Urinary bladder (tissue), 4 donors: ENCODE data around the gene BOD1L2. TPM values are rescaled to one million over a fixed set of nuclear protein-coding genes. Genes with fewer than 3 reads are reported as not detected.

ENCODE experiments used
- DNase-seq: peaks from one replicate; pipeline ENCODE4 v3.0.0-alpha.2; 2015; ENCODE audit errors: extremely low spot score
- H3K27ac ChIP-seq: one replicate; pipeline ENCODE4 v1.5.1; 2013; ENCODE audit warnings: low read depth, mild to moderate bottlenecking, moderate library complexity
- H3K36me3 ChIP-seq: one replicate; pipeline ENCODE4 v1.6.1; 2013; ENCODE audit warnings: mild to moderate bottlenecking, moderate library complexity; ENCODE audit not compliant: insufficient read depth
- H3K4me1 ChIP-seq: one replicate; pipeline ENCODE4 v1.6.1; 2013; ENCODE audit warnings: mild to moderate bottlenecking, moderate library complexity; ENCODE audit not compliant: insufficient read depth
- H3K4me3 ChIP-seq: one replicate; pipeline ENCODE4 v1.5.1; 2013; ENCODE audit warnings: low read depth, low read length
- WGBS: extraction: QIAGEN DNeasy Blood & Tissue Kit; methylation state at CpG from one replicate; pipeline ENCODE4 v1.1.7; 2013; 5-methylcytosine and 5-hydroxymethylcytosine counted together
- polyA plus RNA-seq: library from polyadenylated mRNA; stranded (reverse); fragments of 200-250 nt; gene quantifications from one replicate; pipeline ENCODE4 v1.2.3, GENCODE V29; 2013
- total RNA-seq: library from RNA; depleted of rRNA; stranded (reverse); fragments of >200 nt; gene quantifications from one replicate; pipeline ENCODE4 v1.2.3, GENCODE V29; 2014
- donor health status: healthy with polysubstance abuse.
- donor health status: healthy.

BOD1L2 gene
- total and polyA plus RNA-seq, 2 donors = not detected

DNA sequence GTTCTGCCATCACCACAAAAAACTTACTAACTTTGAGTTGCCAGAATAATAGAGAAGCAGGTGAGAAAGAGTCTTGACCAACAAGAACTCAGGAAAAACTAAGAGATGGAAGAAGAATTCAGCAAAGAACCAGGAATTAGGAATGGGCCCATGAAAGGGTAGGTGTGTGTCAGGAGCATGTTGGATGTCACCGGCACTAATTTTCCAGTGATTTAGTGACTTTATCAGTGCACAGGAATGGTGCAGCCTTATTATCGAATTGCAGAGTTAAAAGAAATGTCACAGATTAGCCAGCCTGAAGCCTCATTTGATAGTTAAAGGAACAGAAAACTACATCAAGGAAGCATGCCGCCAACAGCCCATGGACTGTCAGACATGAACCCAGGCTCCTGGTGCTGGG is 9.0 kb upstream of the BOD1L2 start:
- no peaks in the 10 kb centered on the region for H3K36me3 ChIP-seq
- WGBS = 78% methylated on average over 3 of the region's 3 CpGs
- no peak for DNase-seq
- no peaks in the 10 kb centered on the region for H3K4me1 ChIP-seq
- no peak overlapping the region for H3K4me3 ChIP-seq
- no peak overlapping the region for H3K27ac ChIP-seq

DNA sequence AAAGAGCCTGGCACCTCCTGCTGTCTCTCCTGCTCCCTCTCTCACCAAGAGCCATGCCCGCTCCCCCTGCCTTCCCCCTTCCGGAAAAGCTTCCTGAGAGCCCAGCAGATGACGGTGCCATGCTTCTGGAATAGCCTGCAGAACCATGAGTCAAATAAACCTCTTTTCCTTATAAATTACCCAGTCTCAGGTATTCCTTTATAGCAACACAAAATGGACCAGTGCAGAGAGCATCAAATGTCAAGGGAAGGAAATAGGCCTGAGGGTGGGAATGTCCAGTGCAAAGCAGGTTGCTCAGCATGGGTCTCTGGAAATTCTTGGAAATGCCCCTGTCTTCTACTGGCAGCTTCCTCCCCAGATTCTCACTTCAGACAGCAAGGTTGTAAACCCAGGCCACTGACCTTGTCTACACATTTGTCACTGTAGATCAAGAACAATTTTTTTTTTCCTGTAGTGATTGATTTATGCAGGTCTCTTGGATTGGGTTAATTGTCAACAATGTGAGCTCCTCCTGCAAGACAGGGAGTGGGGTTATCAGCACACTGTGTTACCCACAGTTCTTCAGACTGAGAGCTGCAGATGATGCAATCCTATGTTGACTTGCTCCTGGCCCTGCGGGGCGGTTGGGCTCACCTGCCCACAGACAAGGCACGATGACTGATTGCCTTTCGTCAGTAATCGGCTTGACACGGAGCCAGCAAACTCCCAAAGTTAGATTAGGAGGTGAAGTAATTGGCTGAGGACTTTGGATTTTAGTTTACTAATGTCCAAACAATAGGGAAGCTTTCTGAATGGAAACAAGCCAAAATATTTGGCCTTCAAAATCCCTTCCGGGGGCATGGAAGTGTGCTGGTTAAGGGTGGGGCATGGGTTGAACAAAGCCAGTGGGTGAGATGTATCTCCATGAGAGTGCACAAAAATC is 5.4 kb upstream of the BOD1L2 start:
- Histone ChIP-seq H3K27ac (no peak overlapping the region), H3K36me3 (no peaks in the 10 kb centered on the region), H3K4me3 (no peak overlapping the region), H3K4me1 (no peaks in the 10 kb centered on the region)
- DNase-seq = no peak
- 68% methylated on average over 10 of the region's 10 CpGs for WGBS

DNA sequence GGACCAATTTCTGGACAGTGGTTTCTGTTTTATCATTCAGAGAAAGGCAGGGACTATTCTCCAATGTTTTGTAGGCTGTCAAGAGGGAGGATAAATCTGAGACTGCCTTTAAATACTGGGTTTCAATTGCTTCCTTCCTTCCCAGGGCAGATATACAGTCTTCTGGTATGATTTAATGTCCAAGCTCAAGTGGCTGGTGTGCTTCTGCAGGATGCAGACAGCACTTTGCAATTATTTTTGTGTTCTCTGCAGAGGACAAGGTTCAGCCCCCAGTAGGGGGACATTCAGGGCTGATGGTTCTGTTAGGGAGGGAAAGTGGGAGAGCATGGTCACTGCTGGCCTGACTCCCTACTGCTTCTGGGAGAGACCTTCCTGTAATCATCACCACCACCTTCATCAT is 4.6 kb upstream of the BOD1L2 start:
- H3K27ac ChIP-seq = no peak overlapping the region
- DNase-seq = no peak
- no peak overlapping the region for H3K4me3 ChIP-seq
- no peaks in the 10 kb centered on the region for H3K36me3 ChIP-seq
- H3K4me1 ChIP-seq = no peaks in the 10 kb centered on the region

DNA sequence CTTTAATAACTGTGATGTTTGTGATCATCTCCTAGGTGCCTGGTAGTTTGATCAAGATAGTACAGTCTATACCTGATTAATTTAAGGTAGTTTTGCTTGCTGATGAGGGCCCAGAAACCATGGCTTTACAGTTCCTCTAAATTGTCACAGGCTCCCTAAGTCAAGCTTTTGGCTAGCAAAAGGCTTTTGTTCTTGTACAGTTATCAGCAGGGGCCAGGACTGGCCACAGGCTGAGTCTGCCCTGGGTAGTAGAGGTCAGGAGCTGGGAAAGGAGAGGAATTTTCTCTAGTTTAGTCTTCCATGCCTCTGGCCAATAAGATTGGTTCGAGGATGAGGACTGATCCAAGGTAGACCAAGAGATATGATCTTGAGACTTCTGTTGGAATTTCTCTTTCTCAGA is 3.6 kb upstream of the BOD1L2 start:
- 66% methylated on average over 1 of the region's 1 CpG for WGBS
- Histone ChIP-seq H3K4me3 (no peak overlapping the region), H3K27ac (no peak overlapping the region), H3K36me3 (no peaks in the 10 kb centered on the region), H3K4me1 (no peaks in the 10 kb centered on the region)
- DNase-seq = no peak

DNA sequence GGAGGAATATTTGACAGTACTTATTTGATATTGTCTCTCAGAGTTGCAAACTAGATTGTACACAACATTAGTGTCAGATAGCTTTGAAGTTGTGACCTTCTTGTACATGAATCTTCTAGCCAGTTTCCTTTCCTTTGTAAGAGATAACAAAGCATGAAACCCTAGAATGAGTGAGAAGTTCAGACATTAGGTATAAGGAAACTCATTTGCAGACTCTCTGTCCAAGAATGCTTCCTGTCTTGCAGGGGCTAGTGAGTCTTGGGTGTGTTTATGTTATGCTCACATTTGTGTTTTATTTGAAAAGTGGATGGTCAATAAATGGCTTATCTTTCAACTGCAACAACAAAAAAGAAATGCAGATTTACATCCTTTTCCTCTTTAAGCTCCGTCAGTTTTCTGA is 1.4 kb downstream of the BOD1L2 start:
- DNase-seq = no peak
- no peak overlapping the region for H3K27ac ChIP-seq
- H3K4me1 ChIP-seq = no peaks in the 10 kb centered on the region
- H3K4me3 ChIP-seq = no peak overlapping the region
- H3K36me3 ChIP-seq = no peaks in the 10 kb centered on the region
- 7% methylated on average over 1 of the region's 1 CpG for WGBS

DNA sequence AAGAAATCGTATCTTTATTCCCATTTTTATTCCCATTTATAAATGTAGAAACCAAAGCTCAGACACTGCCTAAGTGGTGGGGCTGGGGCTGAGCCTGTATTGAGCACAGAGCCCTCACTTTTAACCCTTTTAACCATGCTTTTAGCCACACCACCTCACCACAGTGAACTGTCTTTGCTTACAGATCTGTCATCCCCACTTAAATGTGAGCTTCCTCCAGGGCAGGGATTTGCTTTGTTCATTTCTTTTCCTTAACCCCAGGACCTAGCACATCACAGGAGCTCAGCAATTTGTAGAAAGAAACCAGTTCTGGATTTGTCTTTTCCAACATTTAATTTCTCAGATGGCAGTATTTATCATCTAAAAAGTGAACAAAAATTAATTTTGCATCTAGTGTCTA is 2.2 kb downstream of the BOD1L2 start:
- H3K4me3 ChIP-seq = no peak overlapping the region
- H3K4me1 ChIP-seq = no peaks in the 10 kb centered on the region
- H3K27ac ChIP-seq = no peak overlapping the region
- DNase-seq = no peak
- WGBS = 64% methylated on average over 1 of the region's 1 CpG
- no peaks in the 10 kb centered on the region for H3K36me3 ChIP-seq

DNA sequence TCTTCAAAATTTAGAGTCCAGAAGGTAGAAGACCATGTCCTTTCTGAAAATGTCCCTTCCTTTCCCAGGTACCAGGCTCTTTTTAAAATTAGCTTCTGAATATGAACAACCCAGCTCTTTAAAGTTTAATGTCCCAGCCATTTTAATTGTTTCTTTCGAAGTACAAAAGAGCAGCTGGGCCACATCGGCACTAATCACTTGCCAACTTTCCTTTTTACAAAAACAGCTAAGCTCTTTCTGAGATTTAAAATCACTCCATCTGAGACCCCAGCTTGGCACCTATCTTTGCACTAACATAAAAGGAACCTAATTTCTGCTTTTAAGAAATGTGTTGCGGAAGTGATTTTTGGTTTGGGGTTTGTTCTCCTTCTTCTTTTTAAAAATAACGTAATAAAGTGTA is 2.6 kb downstream of the BOD1L2 start:
- Histone ChIP-seq H3K4me3 (no peak overlapping the region), H3K4me1 (no peaks in the 10 kb centered on the region), H3K36me3 (no peaks in the 10 kb centered on the region), H3K27ac (no peak overlapping the region)
- WGBS = 49% methylated on average over 4 of the region's 4 CpGs
- no peak for DNase-seq

DNA sequence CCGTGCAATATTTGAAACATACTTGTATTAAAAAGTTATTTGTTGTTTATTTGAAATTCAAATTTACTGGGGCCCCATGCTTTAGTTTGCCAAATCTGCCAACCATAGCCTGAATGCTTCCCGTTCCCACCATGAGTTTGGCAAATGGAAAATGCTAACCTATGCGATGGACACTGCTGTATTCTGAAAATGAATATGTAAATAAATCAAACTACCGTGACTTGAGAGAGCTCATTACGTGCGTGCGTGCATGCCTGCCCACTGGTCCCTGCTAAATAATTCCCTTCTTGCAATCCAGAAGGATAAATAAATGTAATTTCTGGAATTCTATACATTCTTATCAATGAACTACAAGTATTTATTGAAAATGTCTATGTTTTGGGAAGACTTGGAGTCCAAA is 3.2 kb downstream of the BOD1L2 start:
- no peaks in the 10 kb centered on the region for H3K36me3 ChIP-seq
- no peaks in the 10 kb centered on the region for H3K4me1 ChIP-seq
- DNase-seq = no peak
- WGBS = 48% methylated on average over 7 of the region's 7 CpGs
- no peak overlapping the region for H3K4me3 ChIP-seq
- H3K27ac ChIP-seq = no peak overlapping the region

DNA sequence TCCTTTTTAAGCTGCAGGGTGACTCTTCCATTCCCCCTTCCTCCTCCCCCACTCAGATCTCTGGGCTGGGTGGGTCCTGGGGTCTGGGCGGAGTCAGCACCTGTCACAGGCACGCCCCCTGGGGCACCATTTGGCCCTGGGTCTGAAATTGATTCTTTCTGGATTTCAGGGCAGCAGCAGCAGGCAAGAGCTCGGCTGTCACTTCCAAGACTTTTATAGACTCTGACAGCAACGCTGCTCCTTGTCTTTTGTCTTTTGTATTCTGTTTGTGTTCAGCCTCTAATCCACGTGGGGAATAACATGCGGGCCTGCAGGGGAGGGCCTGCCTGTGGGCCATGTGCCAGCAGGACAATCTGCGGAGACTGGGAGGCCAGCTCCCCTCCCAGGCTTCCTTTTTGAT is 3.9 kb downstream of the BOD1L2 start:
- Histone ChIP-seq H3K4me3 (no peak overlapping the region), H3K4me1 (no peaks in the 10 kb centered on the region), H3K36me3 (no peaks in the 10 kb centered on the region), H3K27ac (no peak overlapping the region)
- DNase-seq = no peak
- WGBS = 2% methylated on average over 7 of the region's 7 CpGs

DNA sequence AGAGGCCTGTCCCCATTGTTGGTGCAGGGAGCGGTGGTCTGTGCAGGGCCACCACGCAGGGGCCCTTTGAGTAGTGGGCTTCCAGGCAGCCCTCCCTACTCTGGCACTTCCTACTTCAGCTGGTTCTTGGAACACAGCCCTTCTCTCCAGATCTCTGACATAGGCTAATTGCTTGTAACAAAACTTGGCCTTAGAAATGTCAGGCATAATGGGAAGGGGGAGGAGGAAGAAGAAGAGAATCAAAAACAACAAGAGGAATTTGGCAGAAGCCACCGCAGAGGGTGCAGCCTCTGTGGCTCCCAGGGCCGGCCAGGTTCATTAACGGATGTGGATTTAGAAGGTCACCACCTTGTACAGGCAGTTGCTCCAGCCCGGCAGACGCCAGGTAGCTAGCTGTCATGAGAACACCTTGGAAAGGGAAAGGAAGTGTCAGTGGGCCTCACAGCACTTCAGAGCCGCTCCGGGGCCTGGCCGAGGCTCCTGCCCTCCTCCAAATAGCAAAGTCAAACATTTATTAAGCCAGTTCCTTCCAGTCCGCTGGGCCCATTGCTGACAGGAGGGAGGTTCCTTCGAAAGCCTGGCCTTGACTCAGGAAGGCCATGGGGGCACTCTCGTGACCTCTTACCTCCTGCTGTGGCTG is 7.4 kb downstream of the BOD1L2 start:
- H3K36me3 ChIP-seq = no peaks in the 10 kb centered on the region
- no peak overlapping the region for H3K4me3 ChIP-seq
- H3K4me1 ChIP-seq = no peaks in the 10 kb centered on the region
- no peak overlapping the region for H3K27ac ChIP-seq
- DNase-seq = no peak
- WGBS = 53% methylated on average over 13 of the region's 13 CpGs

DNA sequence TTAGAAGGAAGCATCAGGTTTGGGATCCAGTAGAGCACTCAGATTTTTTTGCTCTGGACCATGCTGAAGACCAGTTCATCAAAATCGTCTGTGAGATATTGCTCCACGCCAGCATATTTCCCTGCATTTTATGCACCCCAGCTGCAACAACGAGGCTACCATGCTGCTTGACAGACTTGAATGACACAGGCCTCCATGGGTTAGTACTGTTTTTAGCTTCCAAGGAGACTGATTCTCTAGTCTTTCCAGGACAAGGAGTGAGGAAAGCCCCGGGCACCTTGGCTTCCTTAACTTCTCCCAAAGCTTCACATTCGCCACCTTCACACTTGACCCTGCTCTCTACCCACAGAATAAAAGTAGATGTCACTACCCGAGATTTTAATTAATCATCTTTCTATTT is 17.5 kb downstream of the BOD1L2 start:
- 65% methylated on average over 6 of the region's 6 CpGs for WGBS
- Histone ChIP-seq H3K4me1 (no peaks in the 10 kb centered on the region), H3K36me3 (no peaks in the 10 kb centered on the region), H3K27ac (no peak overlapping the region), H3K4me3 (no peak overlapping the region)
- no peak for DNase-seq

DNA sequence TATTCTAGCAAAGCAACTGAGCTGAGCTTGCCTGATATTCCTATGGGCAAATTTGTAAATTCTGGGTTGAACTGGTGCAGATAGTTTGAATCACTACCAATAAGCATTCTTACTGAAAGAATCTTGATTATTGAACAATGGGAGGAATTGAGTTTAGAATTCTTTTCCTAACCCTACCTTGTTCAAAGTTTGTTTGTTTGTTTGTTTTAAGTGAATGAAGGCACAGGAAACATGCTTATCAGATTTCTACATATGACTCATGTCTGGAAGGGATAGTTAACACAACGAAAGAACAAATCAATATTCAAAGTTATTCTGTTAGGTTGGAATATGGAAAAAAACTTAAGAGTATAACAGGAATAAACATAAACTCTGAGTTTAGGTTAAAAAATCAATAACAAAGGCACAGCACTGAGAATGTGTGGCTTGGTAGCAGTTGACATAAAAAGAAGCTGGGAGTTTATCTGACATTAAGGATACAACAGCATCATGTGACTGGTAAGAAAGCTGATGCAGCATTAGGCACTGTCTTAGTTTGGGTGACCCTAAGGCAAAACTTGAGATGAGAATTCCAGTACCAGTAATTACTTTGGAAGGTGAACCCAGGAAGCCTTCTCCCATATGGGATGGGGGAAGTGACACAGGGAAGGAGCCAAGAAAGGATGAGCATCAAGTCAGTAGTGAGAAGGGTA is 20.9 kb downstream of the BOD1L2 start:
- no peak for DNase-seq
- 65% methylated on average over 1 of the region's 1 CpG for WGBS
- no peaks in the 10 kb centered on the region for H3K4me1 ChIP-seq
- no peak overlapping the region for H3K4me3 ChIP-seq
- H3K36me3 ChIP-seq = no peaks in the 10 kb centered on the region
- H3K27ac ChIP-seq = no peak overlapping the region

DNA sequence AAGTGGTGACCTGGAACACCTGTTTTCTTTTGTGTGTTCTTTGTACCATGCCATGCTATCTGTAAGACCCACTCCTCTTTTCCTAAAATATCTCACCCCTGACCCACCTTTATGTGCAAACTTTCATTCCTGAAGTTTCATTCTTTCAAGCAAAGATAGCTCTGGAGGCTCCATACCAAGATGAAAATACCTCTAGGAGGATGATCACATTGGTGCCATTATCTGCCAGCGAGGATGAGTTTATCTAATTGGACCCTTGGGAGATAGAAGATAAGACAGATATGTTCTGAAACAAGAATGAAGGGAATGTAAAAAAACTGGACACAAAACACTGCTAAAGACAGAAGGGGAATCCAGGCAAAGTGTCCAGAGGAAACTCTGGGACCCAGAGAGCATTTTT is 24.1 kb downstream of the BOD1L2 start:
- Histone ChIP-seq H3K27ac (no peak overlapping the region), H3K4me3 (no peak overlapping the region), H3K36me3 (no peaks in the 10 kb centered on the region), H3K4me1 (no peaks in the 10 kb centered on the region)
- DNase-seq = no peak
- WGBS = 48% methylated on average over 1 of the region's 1 CpG

DNA sequence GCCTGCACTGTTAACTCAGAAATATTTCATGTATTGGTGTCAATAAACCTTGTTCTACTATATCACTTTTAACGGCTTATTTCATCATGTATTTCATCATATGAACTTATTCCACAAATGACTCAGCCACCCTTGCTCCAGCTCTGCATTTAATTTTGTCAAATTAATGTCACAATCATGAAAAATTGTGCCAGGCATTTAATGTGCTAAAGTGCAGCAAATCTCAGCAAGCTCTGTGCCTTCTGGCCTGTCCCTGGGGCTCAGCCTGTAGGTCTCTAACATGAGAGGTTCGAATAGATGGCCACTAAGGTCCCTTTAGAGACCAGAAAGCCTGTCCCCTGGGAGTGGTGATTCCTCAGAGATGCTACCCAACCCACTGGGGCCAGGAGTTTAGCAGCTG is 28.6 kb downstream of the BOD1L2 start:
- Histone ChIP-seq H3K27ac (no peak overlapping the region), H3K4me3 (no peak overlapping the region), H3K36me3 (no peaks in the 10 kb centered on the region), H3K4me1 (no peaks in the 10 kb centered on the region)
- WGBS = 77% methylated on average over 2 of the region's 2 CpGs
- no peak for DNase-seq
